ENCODE measurements around the gene MASP2. TPM values are rescaled to one million over a fixed set of nuclear protein-coding genes. Genes with fewer than 3 reads are reported as not detected.

The MASP2 gene
- total and polyA plus RNA-seq, 2 of the 8 experiments (the other 6 are each of a cell fraction or from before 2014, with no cell fraction given), result 0.54 to 1.2 TPM

- Histone ChIP-seq H3K36me3 (ENCODE audit: control insufficient read depth in 2 of 4, insufficient read depth in 4 of 4, low read length in 3 of 4) (peaks cover 34 to 88% (median 75%) of the 10 kb centered on the region in 4 experiments), H3K23ac (ENCODE audit: insufficient read length) (no peak overlapping the region), H3K79me2 (ENCODE audit: control insufficient read depth in 1 of 2, insufficient read depth in 2 of 2, low read length in 2 of 2) (no peaks in the 10 kb centered on the region), H3K4me3 (ENCODE audit: extremely low read depth in 1 of 4, insufficient read depth in 2 of 4, low read depth in 3 of 4, low read length in 4 of 4) (no peak overlapping the region), H2AFZ (ENCODE audit: low read length) (no peak overlapping the region), H3K79me1 (ENCODE audit: low read depth, low read length) (no peaks in the 10 kb centered on the region), H2BK20ac (ENCODE audit: low read length) (no peak overlapping the region), H2BK12ac (ENCODE audit: low read depth, low read length) (no peak overlapping the region), H4K8ac (ENCODE audit: extremely low read depth, insufficient read depth, low read length) (no peak overlapping the region), H3K27me3 (replicated peaks in 1 of 4; ENCODE audit: control insufficient read depth in 3 of 4, extremely low read depth in 1 of 4, insufficient read depth in 3 of 4, low read length in 3 of 4) (no peaks in the 10 kb centered on the region; a peak in 1 of 7 replicates), H3K56ac (replicated peaks; ENCODE audit: insufficient read length, low read depth, low read length) (no peak overlapping the region), H3K9me3 (ENCODE audit: insufficient read depth in 2 of 2, low read depth in 1 of 2, low read length in 1 of 2) (no peaks in the 10 kb centered on the region), H2BK5ac (ENCODE audit: low read depth, low read length) (no peak overlapping the region), H2BK15ac (ENCODE audit: low read length) (no peak overlapping the region), H3K14ac (ENCODE audit: insufficient read length) (no peak overlapping the region), H4K91ac (replicated peaks; ENCODE audit: insufficient read length, low read length) (no peak overlapping the region), H3K18ac (ENCODE audit: extremely low read depth, low read length) (no peak overlapping the region), H3K4me2 (ENCODE audit: insufficient read depth in 1 of 2, low read depth in 2 of 2, low read length in 2 of 2) (no peak overlapping the region), H3K9ac (replicated peaks in 1 of 4; ENCODE audit: extremely low read depth in 1 of 4, low read depth in 3 of 4, low read length in 3 of 4) (no peak overlapping the region), H2BK120ac (replicated peaks; ENCODE audit: low read depth, low read length) (no peak overlapping the region), H4K5ac (ENCODE audit: insufficient read length, low read depth, low read length) (no peak overlapping the region), H3K4ac (replicated peaks; ENCODE audit: insufficient read length, low read depth, low read length) (no peak overlapping the region), H3K4me1 (replicated peaks in 1 of 4; ENCODE audit: control insufficient read depth in 3 of 4, insufficient read depth in 4 of 4, low read length in 3 of 4) (no peaks in the 10 kb centered on the region), H2AK5ac (ENCODE audit: low read depth, low read length) (no peak overlapping the region), H4K20me1 (replicated peaks in 1 of 2; ENCODE audit: control insufficient read depth in 1 of 2, insufficient read depth in 2 of 2, low read length in 2 of 2) (peaks cover 0 to 10% of the 10 kb centered on the region in 2 experiments), H3K27ac (ENCODE audit: low read depth, low read length) (no peak overlapping the region), H3K23me2 (ENCODE audit: low read depth, low read length) (no peaks in the 10 kb centered on the region)
- TF ChIP-seq TAF7 (optimal IDR thresholded peaks at IDR 0.05; ENCODE audit: borderline replicate concordance, low read depth, low read length) (no peak), SRF (IDR thresholded peaks at IDR 0.05; ENCODE audit: low read depth, low read length) (no peak), SP4 (IDR thresholded peaks at IDR 0.05; ENCODE audit: low read length) (no peak), CBX8 (IDR thresholded peaks at IDR 0.05; ENCODE audit: borderline replicate concordance, low read depth, low read length) (no peak), GTF2F1 (IDR thresholded peaks at IDR 0.05; ENCODE audit: borderline replicate concordance, low read depth, low read length) (no peak), RAD21 (IDR thresholded peaks at IDR 0.05 in 1 of 2, conservative IDR thresholded peaks at IDR 0.05 in 1 of 2; ENCODE audit: low read depth in 2 of 2, low read length in 2 of 2) (no peak), FOSL1 (IDR thresholded peaks at IDR 0.05; ENCODE audit: insufficient read depth, low read depth, low read length) (no peak), RBBP5 (IDR thresholded peaks at IDR 0.05; ENCODE audit: borderline replicate concordance, low read depth, low read length) (no peak), KDM4A (IDR thresholded peaks at IDR 0.05; ENCODE audit: low read depth, low read length, severe bottlenecking) (no peak), SP2 (IDR thresholded peaks at IDR 0.05; ENCODE audit: low read length) (no peak), RFX5 (IDR thresholded peaks at IDR 0.05; ENCODE audit: borderline replicate concordance, low read depth, low read length) (no peak)
- DNase-seq (ENCODE audit: low read depth in 1 of 2, low spot score in 2 of 2) (no peak), FAIRE-seq (no peak)
- CTCF ChIA-PET (ENCODE audit: partially characterized antibody), result interaction anchor here (0.9 to 7.3 kb wide), 4 partner anchors 10 to 33 kb away, joined by 3 to 58 read pairs (median 10); no protein-coding TSS in a partner anchor
- WGBS, 2 experiments (ENCODE audit: extremely low coverage in 1 of 2, insufficient coverage in 1 of 2, insufficient read length in 1 of 2, insufficient replicate concordance in 2 of 2, low coverage in 1 of 2, low lambda C conversion rate in 2 of 2, missing lambda C conversion rate in 1 of 2), result 90% methylated on average over 11 of the region's 11 CpGs; no CpG with 5 or more reads in 1 of the 2 experiments
- POLR2A ChIA-PET (ENCODE audit: partially characterized antibody), result interaction anchor here (0.6 to 3.8 kb wide), 8 partner anchors 9 to 172 kb away, joined by 3 to 18 read pairs (median 6); partner anchors contain the start of gene SRM
These were observed 23.8 kb upstream of the MASP2 start for GRCh38 chr1:11070876-11071275.
